Measurements from ENCODE around the gene RGS6.

Gene RGS6

GRCh38 chr14:72549854-72550253 is 617.6 kb downstream of the RGS6 start:
- DNase-seq (ENCODE audit: low read depth, low spot score): no peak

- no peak for DNase-seq (ENCODE audit: low read depth, low spot score)
Observed at GRCh38 chr14:72550513-72550912, 618.3 kb downstream of the RGS6 start.

- DNase-seq (ENCODE audit: low read depth, low spot score): no peak
Observed at GRCh38 chr14:72552236-72552635, 620.0 kb downstream of the RGS6 start.

GRCh38 chr14:72553161-72553560 is 620.9 kb downstream of the RGS6 start:
- DNase-seq (ENCODE audit: low read depth, low spot score): no peak

- DNase-seq (ENCODE audit: low read depth, low spot score): no peak
Observed at GRCh38 chr14:72553656-72554055, 621.4 kb downstream of the RGS6 start.

- DNase-seq (ENCODE audit: low read depth, low spot score): no peak
Observed at GRCh38 chr14:72554401-72554800, 622.2 kb downstream of the RGS6 start.

GRCh38 chr14:72554994-72555608 is 622.9 kb downstream of the RGS6 start:
- no peak for DNase-seq (ENCODE audit: low read depth, low spot score)

- no peak for DNase-seq (ENCODE audit: low read depth, low spot score)
Observed at GRCh38 chr14:72555609-72556000, 623.4 kb downstream of the RGS6 start.

GRCh38 chr14:72557671-72558070 is 625.4 kb downstream of the RGS6 start:
- no peak for DNase-seq (ENCODE audit: low read depth, low spot score)

- no peak for DNase-seq (ENCODE audit: low read depth, low spot score)
Observed at GRCh38 chr14:72558721-72559120, 626.5 kb downstream of the RGS6 start.

- peak; percentile 34 for DNase-seq (ENCODE audit: low read depth, low spot score)
Observed at GRCh38 chr14:72559202-72559601, 627.0 kb downstream of the RGS6 start.

GRCh38 chr14:72559669-72560255 is 627.5 kb downstream of the RGS6 start:
- DNase-seq (ENCODE audit: low read depth, low spot score): peak; percentile 55

GRCh38 chr14:72560331-72560730 is 628.1 kb downstream of the RGS6 start:
- no peak for DNase-seq (ENCODE audit: low read depth, low spot score)

- no peak for DNase-seq (ENCODE audit: low read depth, low spot score)
Observed at GRCh38 chr14:72560889-72561493, 628.8 kb downstream of the RGS6 start.

- DNase-seq (ENCODE audit: low read depth, low spot score): no peak
Observed at GRCh38 chr14:72562300-72562699, 630.1 kb downstream of the RGS6 start.

- DNase-seq (ENCODE audit: low read depth, low spot score): no peak
Observed at GRCh38 chr14:72563676-72564075, 631.4 kb downstream of the RGS6 start.

GRCh38 chr14:72565149-72565559 is 632.9 kb downstream of the RGS6 start:
- no peak for DNase-seq (ENCODE audit: low read depth, low spot score)

GRCh38 chr14:72565917-72566316 is 633.7 kb downstream of the RGS6 start:
- DNase-seq (ENCODE audit: low read depth, low spot score): no peak

- no peak for DNase-seq (ENCODE audit: low read depth, low spot score)
Observed at GRCh38 chr14:72567226-72567625, 635.0 kb downstream of the RGS6 start.

GRCh38 chr14:72568296-72568992 is 636.2 kb downstream of the RGS6 start:
- no peak for DNase-seq (ENCODE audit: low read depth, low spot score)

GRCh38 chr14:72573725-72574417 is 641.6 kb downstream of the RGS6 start:
- DNase-seq (ENCODE audit: low read depth, low spot score): no peak

GRCh38 chr14:72574715-72575114 is 642.5 kb downstream of the RGS6 start:
- DNase-seq (ENCODE audit: low read depth, low spot score): no peak

All from ELF-1 (cell line).